CD1c-positive myeloid dendritic cell (primary cell): ENCODE results near the gene FOXL2NB.

Experiments used
- DNase-seq: peaks from one replicate; pipeline ENCODE4 v3.0.0-alpha.2; 2016; ENCODE audit errors: extremely low spot score

The FOXL2NB gene

DNA sequence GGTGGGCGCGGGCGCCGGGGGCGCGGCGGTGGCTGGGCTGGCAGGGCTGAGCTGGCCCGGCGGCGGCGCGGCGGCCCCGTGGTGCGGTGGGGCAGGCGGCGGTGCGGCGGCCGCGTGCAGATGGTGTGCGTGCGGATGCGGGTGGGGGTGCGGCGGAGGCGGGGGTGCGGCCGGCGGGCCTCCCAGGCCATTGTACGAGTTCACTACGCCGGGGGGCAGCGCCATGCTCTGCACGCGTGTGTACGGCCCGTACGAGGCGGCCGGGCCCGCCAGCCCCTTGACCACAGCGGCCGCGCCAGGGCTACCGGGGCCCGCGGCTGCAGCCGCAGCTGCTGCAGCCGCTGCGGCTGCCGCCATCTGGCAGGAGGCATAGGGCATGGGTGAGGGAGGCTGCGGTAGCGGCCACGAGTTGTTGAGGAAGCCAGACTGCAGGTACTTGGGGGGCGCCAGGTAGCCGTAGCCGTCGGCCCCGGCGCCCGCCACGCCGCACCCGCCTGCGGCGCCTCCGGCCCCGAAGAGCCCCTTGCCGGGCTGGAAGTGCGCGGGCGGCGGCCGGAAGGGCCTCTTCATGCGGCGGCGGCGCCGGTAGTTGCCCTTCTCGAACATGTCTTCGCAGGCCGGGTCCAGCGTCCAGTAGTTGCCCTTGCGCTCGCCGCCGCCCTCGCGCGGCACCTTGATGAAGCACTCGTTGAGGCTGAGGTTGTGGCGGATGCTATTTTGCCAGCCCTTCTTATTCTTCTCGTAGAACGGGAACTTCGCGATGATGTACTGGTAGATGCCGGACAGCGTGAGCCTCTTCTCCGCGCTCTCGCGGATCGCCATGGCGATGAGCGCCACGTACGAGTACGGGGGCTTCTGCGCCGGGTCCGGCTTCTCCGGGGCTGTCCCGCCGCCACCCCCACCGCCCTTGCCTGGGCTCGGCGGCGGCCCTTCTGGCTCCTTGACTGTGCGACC, 1.0 kb upstream of the FOXL2NB start:
- peak; percentile 41 for DNase-seq

DNA sequence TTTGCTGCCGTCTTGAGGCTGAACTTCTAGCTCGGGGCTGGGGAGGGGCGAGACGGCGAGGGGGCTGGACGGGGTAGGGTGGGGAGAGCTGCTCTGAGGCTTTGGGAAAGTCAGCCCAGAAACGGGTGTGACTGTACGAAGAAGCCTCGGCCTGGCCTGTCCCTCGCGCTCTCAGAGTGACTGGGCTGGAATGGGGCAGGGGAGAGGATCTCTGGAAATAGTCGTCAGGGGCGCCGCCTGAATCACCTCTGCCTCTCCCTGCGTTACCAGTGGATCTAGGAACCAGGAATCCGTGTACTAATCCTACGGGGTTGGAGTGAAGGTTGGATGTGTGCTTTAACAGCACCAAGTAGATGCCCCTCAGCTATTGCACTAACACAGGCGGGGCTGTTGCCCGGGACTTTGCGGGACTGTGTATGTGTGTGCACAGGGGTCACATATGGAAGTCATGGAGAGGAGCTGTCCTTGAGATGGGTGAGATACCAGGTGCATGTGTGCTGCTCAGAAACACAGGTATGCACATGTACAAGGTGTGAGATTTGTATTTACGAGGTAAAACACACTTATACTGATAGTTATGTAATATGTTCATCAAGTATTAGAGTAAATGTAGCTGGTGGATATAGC, 591 bp downstream of the FOXL2NB start:
- DNase-seq = no peak

DNA sequence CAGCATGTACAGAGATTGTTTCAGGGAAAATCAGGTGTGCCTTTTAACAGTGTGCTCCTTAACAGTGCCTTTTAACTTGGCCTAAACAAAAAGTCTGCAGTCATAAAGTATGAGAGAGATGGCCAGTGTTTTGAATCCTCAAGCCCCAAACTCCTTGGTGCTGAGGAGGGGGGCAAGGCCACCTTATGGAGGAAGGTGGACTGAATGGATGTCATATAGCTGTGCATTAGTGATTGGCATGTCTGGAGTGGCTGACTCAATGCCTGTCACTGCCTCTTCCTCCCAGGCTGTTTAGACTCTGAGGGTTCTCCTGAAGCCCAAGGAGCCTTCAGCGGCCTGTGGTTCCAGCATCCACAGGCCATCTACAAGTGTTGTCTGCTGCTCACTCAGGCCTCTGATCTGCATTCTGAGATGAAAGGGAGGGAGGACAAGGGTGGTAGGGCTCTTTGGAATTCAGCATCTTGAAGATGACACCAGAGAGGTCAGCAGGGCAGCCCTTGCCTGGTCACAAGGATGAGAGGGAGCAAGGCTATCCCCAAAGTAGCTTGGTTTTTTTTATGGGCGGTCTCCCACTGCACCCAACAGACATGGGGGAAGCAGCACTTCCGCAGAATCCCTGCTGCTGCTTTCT, 1.5 kb downstream of the FOXL2NB start:
- no peak for DNase-seq

DNA sequence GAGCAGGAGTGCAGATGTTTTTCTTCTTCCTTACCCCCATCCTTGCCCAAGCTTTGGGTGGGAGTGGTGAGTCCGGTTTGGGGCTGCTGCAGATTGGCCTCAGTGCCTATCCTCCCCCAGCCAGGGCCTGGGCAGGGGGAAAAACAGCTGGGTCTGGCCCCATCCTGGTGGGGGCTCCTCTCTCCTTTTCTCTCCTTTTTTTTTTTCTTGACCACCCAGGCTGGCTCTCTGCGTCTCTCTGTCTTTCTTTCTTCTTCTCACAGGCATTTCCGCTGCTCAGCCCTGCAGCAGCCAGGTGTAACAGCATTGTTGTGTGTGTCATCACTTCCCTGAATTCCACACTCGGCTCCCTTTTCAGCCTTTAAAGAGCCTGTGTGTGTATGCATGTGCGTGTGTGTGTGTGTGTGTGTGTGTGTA, 2.0 kb downstream of the FOXL2NB start:
- DNase-seq = no peak

DNA sequence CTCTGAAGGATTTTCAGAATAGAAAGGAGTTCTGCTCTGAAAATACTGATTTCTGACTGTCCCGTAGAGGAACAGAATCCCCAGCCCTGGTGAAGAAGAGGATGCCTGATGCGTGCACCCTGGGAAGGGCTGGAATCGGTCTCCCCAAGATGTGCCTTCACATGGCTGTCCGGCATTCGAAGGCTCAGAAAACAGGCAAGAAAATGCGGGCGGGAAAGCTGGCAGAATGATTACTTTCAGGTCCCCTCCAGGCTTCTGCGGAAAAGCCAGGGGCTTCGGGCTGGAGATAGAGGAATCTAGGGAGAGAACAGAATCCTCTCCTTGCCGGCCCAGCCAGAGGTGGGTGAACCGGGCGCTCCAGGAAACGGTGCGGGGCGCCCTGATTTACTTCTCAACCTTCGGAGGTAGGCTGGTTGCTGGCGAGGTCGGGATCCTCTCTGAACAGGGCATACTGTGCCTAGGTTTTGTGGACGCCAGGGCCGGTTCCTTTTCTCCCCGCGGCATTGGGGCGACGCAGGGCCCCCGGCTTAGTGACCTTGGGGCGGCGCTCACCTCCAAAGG, 2.5 kb downstream of the FOXL2NB start:
- no peak for DNase-seq

DNA sequence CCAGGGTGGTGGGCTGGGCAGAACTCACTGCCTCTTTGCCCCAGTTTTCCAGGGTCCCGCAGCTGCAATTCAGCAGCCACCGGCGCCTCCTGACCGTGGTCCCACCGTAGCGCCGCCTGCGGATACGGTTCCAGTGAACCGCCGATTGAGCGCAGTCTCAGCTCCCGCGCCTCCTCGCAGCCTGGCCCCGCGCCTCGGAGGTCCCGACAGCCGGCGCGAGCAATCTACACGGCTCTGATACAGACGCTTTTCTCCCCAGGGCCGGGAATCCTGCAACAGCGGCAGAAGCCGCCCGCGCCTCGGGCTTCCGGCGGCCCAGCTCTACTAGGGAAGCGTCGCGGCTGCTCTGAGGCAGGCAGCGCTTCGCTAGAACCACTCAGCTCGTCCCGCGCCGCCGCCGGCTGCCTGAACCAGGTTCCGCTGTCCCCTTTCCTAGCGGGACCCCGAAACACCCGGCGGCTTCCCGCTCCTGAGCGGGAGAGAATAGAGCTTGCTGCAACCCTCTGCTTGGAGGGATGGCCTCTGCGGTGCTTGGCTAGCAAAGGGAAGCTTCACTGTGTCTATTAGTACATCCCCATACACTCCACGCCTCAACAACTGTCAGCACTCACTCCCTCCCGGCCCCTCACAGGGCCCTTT, 3.1 kb downstream of the FOXL2NB start:
- peak; percentile 37 for DNase-seq

DNA sequence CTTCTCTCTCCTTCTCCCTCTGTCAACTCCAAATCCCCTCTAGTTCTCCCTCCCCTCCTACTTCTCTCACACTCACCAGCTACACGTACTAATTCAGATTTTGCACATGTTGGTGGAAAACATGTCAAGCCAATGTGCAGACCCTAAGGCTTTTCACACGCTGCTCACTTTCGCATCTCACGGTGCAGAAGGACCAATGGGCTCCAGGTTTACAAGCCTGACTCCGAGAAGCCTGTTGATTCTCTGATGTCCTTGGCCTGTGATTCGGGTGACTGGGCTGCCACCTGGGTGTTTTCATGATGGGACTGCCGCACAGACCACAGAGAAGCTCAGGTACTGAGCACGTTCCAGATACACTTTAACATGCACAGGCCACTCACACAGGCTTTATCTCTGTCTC, 3.7 kb downstream of the FOXL2NB start:
- DNase-seq = no peak

DNA sequence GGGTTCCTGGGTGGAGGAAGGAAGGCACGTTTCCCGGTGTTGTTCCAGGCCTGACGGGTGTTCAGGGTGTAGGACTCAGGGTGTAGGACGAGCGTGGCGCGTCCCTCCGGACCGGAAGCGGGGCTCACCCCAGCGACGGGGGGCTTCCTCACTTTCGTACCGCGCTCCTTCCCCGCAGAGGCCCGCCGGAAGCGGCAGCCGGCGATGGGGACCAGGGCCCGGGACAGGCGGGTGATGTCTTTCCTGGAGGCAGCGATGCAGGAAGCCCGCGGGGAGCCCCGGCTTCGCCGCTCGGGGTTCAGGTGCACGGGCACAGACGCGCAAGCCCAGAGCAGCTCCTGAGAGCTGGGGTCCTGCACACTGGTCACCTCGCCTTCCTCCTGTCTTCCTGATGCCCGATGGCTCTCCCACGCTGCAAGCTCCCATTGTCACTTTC, 13.4 kb downstream of the FOXL2NB start:
- DNase-seq = no peak

DNA sequence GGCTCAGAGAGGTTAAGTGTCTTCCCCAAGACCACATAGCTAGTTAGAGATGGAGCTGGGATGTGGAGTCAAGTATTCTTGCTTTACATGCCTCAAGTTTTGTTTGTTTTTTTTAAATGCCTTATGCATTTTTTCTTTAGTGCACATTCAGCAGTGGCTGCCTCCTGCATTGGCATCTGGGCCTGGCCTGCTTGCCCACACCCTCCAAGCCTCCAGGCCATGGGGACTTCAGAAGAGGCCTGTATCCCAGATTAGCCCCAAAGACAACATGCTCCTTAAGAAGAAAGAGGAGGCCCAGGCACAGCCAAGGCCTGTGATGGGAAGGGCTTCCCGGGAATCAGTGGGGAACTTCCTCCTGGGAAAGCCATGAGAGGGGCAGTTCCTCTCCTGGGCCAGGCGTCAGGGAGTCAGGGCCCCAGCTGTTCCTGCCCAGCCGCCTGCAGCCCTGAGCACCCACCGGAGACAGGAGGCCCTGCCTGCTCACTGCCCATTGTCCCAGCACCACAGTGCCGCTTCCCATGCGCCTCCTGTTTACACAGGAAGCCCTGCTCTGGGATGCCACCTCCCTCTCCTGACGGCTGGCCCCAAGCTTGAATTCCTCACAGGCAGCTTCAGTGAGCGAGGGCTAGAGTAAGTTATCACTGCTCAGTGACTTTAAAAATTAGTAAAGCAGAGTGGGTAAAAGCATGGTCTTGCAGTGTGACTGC, 16.0 kb downstream of the FOXL2NB start:
- no peak for DNase-seq

DNA sequence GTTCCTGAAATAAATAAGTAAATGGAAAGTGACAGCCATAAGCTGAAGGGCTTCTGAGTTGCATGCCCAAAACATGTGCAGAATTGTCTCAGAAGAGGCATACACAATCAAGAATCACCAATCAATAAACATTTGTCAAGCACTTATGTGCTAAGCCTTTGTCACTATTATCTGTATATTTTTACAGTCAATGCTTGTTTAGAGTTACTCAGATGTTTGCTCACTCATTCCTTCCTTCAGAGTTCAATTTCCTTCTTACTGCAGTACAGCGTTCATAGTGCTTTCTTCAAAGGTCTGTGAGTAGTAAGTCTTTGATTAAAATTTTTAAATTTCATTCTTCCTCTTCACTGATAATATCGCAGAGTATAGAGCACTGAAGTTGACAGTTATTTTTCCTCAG, 17.2 kb downstream of the FOXL2NB start:
- no peak for DNase-seq

DNA sequence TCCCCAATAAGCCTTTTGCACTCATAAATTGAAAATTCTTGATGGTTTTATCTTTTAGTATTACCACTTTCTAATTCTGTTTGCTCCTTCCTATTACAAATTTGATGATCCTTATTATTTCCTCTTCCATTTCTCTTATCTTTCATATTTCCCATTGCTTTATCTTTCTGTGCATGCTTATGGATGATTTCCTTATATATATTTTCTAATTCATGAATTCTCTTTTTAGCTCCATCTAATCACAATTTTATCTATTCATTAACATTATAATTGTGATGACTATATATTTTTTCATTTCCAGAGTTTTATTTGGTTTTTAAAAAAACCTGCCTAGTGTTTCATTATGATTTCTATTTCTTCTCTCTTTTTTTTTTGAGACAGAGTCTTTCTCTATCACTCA, 17.9 kb downstream of the FOXL2NB start:
- no peak for DNase-seq

DNA sequence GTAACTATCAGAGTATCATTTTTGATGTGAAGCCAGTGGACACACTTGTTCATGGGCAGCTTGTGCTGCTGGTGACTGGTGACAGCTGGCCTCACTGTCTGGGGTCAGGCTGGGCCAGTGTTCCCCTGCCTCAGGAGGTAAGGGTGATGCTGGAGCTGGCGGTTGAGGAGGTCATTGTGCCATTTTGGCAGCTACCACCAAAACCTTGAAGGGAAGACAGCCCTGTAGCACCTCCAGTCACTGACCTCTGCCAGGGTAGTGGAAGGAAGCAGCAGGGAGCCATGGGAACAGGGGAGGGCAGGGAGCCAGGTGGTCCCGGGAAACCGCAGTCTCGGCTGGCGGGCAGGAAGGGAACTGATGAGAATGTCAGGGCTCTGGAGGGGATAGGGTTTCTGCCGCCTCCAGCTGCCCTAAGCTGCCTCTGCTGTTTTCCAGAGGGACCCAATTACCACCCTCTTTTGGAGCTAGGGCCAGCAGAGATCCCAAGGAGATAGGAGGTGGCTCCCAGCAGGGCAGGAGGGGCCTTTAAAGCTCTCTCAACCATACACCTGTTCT, 24.8 kb downstream of the FOXL2NB start:
- no peak for DNase-seq

DNA sequence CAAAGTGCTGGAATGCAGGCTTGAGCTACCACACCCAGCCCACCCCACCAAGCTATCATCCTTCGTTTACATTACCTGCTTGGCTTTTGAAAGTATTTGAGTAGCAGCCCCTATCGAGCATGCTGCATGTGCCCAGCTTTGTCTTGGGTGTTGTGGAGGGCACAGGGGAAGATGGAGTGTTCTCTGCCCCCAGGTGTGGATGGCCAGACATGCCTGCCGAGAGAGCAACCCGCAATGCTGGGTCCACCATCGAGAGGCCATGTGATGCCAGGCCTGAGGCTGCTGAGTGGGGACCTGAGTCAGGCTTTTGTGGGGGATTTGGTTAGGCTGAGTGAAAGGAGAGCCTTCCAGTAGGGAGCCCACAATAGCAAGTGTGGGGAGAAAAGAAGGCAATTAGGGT, 25.9 kb downstream of the FOXL2NB start:
- no peak for DNase-seq

DNA sequence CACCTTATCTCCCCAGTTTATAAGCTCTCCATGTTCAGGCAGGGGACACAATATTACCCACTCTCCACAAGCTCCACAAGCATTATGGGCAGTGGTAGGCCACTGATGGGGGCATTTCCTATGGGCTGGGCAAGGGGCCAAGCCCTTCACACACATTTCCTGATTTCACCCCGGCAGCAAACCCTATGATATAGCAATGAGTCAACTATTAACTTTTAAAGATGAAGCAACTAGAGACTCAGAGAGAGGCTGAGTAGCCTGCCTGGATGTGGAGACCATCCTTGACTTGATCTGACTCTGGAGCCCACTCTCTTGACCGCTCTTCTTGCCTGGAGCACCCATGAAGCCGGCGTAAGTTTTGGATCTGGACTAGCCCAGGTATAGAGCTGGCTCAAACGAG, 27.4 kb downstream of the FOXL2NB start:
- DNase-seq = no peak

DNA sequence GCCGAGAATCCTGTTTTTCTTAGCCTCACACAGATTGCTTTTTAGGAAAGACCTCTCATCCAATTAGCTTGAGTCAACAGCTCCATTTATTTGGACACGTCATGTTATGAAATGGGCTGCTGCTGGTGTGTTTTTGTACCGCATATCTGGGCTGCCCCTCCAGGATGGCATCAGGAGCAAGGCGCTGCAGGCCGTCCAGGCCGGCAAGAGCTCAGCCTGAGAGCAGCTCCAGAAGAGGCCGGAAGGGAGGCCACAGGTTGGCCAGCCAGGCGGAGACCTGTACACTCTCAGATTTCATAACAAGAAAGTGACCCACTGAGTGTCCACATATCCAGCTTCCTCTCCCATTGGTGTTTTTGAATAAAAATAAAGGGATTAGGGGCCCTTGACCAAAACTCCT, 28.3 kb downstream of the FOXL2NB start:
- no peak for DNase-seq

DNA sequence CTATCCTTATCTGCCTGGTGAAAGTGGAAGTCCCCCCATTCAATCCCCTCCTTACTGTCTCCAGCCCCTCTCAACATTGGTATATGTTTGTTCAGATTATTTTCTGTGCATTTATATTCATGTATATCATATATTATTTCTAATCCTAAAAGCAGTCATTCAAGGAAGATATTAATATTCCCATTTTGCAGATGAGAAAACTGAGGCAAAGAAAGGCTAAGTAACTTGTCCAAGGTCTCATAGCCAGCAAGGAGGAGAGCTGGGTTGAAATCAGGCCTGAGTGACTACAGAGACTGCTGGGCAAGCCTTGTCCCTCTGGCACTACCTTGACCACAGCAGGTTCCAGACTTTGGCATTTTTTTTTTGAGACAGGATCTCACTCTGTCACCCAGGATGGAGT, 29.0 kb downstream of the FOXL2NB start:
- DNase-seq = no peak

DNA sequence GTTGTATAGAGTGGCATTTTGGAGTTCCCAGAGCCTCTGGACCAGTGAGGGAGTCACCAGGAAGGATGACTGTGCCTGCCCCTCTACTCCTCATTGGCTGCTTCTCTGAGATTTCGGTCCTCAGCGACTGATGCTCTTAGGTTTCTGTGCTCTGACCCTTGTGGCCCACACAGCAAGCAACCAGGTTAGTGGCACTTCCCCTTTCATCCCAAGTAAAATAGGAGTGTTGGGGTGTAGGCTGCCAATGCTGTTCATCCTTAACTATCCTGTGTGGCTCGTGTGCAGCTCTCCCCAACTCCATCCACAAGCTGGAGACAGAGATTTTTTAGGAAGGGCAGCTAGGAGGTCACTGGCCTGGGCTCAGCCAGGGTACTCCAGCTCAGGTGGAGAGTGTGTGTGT, 37.8 kb downstream of the FOXL2NB start:
- DNase-seq = no peak

DNA sequence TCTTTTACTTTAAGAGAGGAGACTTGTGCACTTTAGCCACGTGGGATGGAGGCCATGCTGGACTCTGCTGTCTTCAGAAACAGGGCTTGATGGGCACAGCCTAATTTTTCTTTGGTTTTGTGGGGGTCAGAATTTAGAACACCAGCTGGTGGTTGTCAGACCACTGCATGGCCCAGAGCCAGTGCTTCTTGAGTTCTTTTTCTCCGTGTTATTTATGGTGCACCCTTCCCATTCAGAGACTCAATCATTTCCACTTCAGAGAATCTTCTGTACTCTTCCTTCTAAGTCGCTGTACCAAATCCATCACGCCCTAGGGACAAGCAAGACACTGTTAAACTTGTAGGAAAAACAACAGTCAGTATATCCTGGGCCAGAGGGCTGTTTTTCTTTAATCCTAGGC, 38.9 kb downstream of the FOXL2NB start:
- no peak for DNase-seq

DNA sequence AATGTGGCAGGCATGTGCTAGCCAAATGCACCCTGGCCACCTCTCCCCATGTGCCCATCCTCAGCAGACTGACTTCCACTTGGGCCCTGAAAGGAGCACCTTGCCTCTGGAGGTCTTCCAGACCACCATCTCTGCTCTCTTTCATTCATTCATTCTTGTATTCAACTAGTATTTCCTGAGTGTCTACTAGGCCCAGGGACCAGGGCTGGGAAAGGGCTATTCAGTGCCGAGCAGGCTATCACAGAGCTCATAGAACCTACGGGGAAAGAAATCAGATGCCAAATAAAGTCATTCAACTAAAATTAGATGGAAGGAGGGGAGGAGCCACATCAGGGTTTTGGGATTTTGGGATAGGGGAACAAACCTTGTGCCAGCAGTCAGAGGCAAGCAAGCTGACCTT, 40.2 kb downstream of the FOXL2NB start:
- no peak for DNase-seq

DNA sequence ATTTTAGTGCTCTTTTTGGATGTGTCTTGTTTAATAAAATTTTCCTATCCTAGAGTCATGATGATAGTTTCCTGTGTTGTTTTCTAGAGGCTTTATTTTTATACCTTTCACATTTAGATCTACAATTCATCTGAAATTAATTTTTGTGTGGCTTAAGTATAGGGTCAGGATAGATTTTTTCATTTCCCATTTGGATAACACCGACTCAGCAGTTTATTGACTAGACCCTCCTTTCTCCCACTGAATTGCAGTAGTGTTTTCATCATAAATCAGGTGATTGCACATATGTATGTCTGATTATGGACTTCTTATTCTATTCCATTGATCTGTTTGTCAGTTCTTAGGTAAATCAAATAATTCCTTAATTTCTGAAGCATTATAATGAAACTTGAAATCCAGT, 48.7 kb downstream of the FOXL2NB start:
- no peak for DNase-seq
